ENCODE measurements around the gene RAPGEF1.
A peak's percentile ranks its signal among the peaks of the same experiment; 100 is the strongest.

Gene RAPGEF1

DNA sequence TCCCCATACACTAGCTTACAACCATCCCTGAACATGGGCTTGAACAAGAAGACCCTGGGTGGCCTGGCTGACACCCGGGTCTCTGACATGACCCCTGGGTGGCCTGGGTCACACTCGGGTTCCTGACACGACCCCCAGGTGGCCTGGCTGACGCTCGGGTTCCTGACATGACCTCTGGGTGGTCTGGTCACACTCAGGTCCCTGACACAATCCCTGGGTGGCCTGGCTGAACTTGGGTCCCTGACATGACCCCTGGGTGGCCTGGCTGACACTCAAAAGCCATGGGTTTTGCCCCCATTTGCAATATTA is 156.6 kb downstream of the RAPGEF1 start:
- DNase-seq: no peak

DNA sequence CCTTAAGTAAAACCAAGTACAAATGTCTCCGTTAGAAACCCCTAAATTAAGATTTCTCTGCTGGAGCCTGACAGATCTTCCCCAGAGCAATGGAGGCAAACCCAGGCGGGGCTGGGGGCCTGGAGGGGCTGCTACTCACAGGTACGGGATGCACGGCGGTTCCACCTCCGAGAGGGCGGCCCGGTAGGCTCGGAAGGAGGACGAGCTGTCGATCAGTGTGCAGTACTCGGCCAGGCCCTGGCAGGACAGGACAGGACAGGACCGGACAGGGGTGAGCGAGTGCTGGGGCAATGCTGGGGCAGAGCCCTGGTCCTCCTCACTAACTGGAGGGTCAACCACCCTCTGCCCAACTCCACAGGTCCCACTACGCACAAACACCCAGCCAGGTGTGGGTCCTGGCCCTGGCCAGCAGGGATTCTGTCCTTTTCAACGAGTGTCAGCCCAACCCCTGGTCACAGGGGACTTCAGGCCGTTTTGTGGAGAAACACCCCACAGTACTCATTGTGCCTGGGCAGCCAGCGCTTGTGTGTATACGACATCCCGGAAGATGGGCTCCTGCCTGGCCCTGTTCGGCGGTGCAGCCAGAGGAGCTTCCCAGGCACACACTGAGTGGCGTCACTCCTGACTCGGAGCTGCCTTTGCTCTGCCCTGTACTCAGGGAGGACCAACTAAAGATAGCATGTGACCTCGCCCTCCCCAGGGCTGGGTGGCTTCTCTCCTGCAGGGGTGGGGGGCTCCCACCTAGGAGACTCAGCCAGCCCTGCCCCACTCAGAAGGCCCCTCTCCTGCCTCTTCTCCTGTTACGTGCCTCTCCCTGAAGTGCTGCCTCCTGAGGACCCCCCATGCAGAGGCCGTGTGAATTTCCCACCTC is 157.2 kb downstream of the RAPGEF1 start:
- no peak for DNase-seq

DNA sequence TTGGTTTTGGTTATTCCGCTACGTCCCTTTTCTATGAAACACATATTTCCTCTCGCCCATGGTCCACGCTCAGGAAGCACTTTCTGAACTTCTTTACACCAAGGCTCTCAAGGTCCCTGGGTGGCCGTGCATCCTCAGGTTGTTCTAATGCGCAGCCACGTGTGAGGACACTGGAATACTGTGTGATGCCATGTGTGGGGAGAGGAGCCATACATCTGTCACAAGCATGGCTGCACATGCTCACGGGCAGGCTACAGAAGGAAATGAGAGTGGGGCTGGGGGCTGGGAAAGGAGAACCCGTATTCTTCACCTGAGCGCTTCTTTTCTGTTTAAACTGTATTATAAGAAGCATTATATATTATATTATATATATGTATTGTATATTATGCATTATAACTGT is 157.8 kb downstream of the RAPGEF1 start:
- no peak for DNase-seq

DNA sequence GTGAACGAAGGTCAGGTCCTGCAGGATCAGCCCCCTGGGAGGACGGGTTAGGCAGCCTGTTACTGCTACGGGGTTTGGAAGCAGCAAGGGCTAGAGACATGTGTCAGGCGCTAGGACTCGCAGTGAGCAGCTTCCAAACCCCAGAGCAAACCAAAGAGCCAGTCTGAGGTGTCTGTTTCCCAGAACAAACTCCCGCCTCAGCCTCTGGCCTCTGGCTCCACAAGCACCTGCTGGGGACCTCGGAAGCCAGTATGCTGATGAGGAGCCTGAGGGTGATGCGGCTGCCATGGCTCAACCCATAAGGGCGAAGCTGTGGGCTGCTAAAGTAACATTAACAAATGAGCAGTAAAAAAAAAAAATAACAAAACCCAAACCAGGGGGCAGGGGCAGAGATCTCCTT is 159.5 kb downstream of the RAPGEF1 start:
- DNase-seq: no peak

GRCh38 chr9:131579789-131580211 is 160.1 kb downstream of the RAPGEF1 start:
- peak in 8 of 14 donors; percentile 28 to 70 (median 50) for DNase-seq

GRCh38 chr9:131578731-131579504 is 161.0 kb downstream of the RAPGEF1 start:
- DNase-seq: peak in 8 of 14 donors; percentile 14 to 65 (median 39)

DNA sequence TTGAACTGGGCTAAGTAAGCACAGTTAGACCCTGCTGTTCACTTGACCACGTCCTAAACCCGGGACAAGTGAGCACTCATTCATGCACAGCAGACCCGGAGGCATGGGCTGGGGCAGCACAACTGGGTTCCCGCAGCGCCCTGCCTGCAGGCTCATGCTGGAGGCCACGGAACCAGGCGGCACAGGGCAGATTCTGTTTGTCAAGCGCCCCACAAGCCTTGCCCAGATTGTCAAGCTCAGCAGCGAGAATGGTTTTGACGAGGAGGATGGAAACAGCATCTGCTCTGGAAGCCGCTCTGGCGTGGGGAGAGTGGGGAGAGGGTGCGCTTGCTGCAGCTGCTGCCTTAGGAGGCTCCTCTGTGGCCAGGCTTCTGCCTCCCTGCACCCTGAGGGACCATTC is 161.9 kb downstream of the RAPGEF1 start:
- DNase-seq: no peak

DNA sequence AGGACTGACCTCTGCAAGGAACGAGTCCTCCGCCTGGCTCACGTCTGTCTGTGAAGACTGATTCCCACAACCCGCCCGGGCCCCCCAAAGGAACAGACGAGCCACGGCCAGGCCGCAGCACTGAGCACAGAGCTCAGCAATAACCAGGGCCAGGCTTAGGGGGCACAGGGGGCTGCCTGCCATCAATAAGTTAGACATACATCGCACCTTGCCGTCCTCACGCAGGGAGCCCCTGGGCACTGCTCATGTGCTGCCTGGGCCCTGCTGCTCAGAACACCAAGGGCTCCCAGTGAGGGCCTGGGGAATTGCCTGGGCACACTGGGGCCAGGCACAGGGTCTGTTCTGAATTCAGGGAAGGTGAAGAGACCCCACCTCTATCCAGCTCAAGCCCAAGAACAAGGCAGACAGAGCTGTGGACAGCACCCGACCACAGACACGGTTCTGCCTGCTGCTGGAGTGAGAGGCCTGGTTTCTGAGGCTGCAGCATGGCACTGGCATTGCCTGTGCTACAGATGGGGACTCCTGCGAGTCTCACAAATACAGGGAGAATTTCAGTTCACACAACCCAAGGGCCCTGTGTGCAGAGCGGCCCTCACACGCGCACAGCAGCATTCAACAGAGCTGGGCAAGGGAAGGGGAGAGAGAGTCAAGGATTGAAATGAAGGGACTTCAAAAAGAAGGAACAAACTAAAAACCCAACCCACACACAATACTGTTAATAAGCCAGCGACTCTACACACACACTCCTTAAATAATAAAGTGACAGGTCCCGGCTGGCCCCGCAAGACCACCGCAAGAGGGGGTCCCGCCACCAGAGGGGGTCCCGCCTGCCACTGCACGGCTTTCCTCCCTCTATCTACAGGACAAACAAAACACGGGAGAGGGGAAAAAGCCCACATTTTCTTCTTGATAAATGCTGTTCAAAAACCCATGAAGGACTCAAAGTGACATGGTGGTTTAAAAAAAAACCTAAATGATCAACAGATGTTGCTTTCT is 162.6 kb downstream of the RAPGEF1 start:
- DNase-seq: no peak

DNA sequence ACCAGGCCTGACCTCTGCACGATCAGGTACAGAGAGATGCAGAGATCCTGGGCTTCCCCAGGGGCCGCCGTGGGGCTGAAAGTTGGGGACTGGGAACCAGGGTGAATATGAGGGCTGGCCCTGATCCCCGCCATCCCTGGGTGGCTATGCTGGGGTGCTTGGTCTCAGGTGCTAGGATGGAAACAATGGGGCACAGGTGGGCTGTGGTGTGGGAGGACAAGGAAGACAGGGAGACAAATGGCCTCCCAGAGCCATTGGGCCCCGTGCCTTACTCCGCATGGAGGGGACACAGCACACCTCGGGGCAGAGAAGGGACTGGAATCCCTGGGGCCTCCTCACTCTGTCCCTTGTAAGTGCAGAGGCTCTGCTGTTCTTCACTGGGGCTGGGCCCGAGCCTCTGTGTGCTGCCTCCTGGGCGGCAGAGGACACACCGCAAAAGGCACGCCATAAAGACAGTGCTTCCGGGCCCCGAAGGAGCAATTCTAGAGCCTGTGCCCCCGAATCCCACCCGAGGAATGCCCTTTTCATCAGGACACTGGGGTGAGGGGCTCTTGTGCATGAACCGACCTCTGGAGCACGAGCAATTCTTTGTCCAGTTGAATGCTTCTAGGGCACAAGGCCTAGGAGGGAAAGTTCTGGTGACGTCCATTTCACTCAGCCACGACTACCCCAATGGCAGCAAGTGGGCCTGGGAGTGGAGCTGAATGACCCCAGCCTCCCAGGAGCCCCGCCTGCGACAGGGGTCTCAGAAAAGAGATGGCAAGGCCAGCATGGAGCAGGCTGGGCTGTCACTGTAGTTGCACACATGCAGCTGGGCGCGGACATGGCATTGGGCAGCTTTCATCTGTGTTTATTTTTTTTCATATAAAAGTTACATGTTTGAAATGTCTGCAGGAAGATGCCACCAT is 163.7 kb downstream of the RAPGEF1 start:
- DNase-seq: no peak

- DNase-seq: no peak
Observed at GRCh38 chr9:131574730-131575640, 164.9 kb downstream of the RAPGEF1 start.

GRCh38 chr9:131567910-131568309 is 172.0 kb downstream of the RAPGEF1 start:
- DNase-seq: no peak

GRCh38 chr9:131566158-131566557 is 173.7 kb downstream of the RAPGEF1 start:
- no peak for DNase-seq

GRCh38 chr9:131565369-131565768 is 174.5 kb downstream of the RAPGEF1 start:
- DNase-seq: no peak

DNA sequence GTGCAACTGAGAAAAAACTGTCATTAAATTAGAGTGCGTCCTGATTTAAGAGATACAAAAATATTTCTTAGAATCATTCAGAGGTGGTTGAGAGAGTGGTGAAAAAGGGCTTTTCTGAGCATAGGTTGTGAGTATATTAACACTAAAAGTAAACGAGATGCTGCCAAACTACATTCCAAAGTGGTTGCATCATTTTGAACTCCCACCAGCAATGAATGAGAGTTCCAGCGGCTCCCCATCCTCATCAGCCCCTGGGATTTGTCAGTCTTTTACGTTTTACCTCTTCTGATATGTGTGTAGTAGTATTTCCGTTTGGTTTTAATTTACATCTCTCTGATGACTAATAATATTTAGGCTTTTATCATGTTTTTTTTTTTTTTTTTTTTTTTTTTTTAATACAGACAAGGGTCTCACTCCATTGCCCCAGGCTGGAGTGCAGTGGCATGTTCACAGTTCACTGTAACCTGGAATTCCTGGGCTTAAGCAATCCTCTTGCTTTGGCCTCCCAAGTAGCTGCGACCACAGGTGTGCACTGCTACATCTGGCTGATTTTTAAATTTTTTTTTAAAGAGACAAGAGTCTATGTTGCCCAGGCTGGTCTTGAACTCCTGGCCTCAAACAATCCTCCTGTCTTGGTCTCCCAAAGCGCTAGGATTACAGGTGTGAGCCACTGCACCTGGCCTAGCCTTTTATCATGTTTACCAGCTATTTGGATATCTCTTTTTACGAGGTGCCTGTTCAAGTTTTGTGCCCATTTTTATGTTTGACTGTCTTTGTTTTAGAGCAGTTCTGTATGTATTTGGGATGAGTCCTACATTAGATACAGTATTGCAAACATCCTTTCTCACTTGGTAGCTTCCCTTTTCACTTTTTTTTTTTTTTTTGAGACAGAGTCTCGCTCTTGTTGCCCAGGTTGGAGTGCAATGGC is 177.6 kb downstream of the RAPGEF1 start:
- no peak for DNase-seq

DNA sequence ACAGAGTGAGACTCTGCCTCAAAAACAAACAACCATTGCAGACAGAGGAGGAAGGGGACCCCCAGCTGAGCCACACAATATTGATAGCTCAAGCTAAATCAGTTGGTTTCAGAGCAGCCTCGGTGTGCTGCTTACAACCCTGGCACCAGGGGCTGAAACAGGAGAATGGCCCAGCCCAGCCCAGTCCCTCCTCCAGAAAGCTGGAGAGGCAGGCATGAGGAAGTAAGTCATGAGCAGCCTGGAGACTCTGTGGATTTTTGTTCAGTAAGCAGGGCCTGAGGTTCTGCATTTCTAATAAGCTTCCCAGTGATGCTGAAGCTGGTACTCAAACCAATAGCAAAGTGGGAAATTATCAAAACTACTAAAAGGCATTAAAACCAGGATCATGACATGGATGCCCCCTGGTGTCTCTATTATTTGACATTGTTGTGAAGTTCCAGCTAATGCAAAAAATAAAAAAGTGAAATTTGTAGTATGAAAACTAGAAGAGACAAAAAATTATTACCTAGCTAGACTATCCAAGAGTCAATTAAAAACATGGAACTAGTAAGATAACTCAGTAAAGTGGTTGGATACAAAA is 180.4 kb downstream of the RAPGEF1 start:
- DNase-seq: no peak

GRCh38 chr9:131557855-131558548 is 181.9 kb downstream of the RAPGEF1 start:
- no peak for DNase-seq

GRCh38 chr9:131555841-131556673 is 183.8 kb downstream of the RAPGEF1 start:
- DNase-seq: no peak

All from C1 segment of cervical spinal cord (tissue), 14 donors.